Neural cell (in vitro differentiated cells): Measurements from ENCODE around the gene DACH1. TPM values are rescaled to one million over a fixed set of nuclear protein-coding genes. Genes with fewer than 3 reads are reported as not detected.

Source experiments
- H2AFZ ChIP-seq: fragments of 200-600, 300-800 bp; sonication (generic), shearing (Covaris generic); 2 replicates; pipeline ENCODE4 v1.6.0; 2014; ENCODE audit warnings: low read depth, mild to moderate bottlenecking, antibody characterized with exemption, low read length, moderate library complexity
- H3F3A ChIP-seq: fragments of 200-600 bp; shearing (Covaris generic); 2 replicates; pipeline ENCODE4 v1.6.1; 2016; ENCODE audit warnings: mild to moderate bottlenecking, moderate library complexity, mixed read lengths, antibody characterized with exemption, low read length; ENCODE audit not compliant: insufficient read depth, poor library complexity, severe bottlenecking
- H3K27ac ChIP-seq: fragments of 200-600, 300-800 bp; sonication (generic), shearing (Covaris generic); 2 replicates; pipeline ENCODE4 v1.5.1; 2014; ENCODE audit warnings: mild to moderate bottlenecking, low read length, moderate library complexity
- H3K27me3 ChIP-seq: fragments of 300-800, 200-600 bp; sonication (generic), shearing (Covaris generic); 2 replicates; pipeline ENCODE4 v1.6.0; 2014; ENCODE audit warnings: mild to moderate bottlenecking, low read depth, low read length, moderate library complexity; ENCODE audit not compliant: insufficient read depth
- H3K36me3 ChIP-seq: fragments of 300-800, 200-600 bp; sonication (generic), shearing (Covaris generic); 2 replicates; pipeline ENCODE4 v1.5.1; 2014; ENCODE audit warnings: mild to moderate bottlenecking, antibody characterized with exemption, low read length, moderate library complexity; ENCODE audit not compliant: insufficient read depth
- H3K4me2 ChIP-seq: fragments of 300-800, 200-600 bp; sonication (generic), shearing (Covaris generic); 2 replicates; pipeline ENCODE4 v1.6.0; 2014; ENCODE audit warnings: mild to moderate bottlenecking, low read length
- H3K4me3 ChIP-seq: fragments of 300-800, 200-600 bp; sonication (generic), shearing (Covaris generic); 2 replicates; pipeline ENCODE4 v1.5.1; 2014; ENCODE audit warnings: mild to moderate bottlenecking, low read length, moderate library complexity
- H3K79me2 ChIP-seq: fragments of 200-600 bp; shearing (Covaris generic); replicated peaks from 2 replicates; pipeline ENCODE4 v1.6.0; 2014; ENCODE audit warnings: mild to moderate bottlenecking, low read length, moderate library complexity; ENCODE audit not compliant: insufficient read depth
- H3K9ac ChIP-seq: fragments of 300-800, 200-600 bp; sonication (generic), shearing (Covaris generic); 2 replicates; pipeline ENCODE4 v1.6.1; 2016; ENCODE audit warnings: mild to moderate bottlenecking, low read length, mixed read lengths
- H3K9me2 ChIP-seq: fragments of 200-600 bp; shearing (Covaris generic); 2 replicates; pipeline ENCODE4 v1.6.1; 2016; ENCODE audit warnings: mild to moderate bottlenecking, low read length, mixed read lengths; ENCODE audit not compliant: insufficient read depth
- H3K9me3 ChIP-seq: fragments of 200-600, 300-800 bp; sonication (generic), shearing (Covaris generic); 2 replicates; pipeline ENCODE4 v1.6.1; 2016; ENCODE audit warnings: mild to moderate bottlenecking, mixed run types, low read length, moderate library complexity, mixed read lengths
- H4K20me1 ChIP-seq: fragments of 200-600 bp; shearing (Covaris generic); 2 replicates; pipeline ENCODE4 v1.6.1; 2016; ENCODE audit warnings: mild to moderate bottlenecking, mixed run types; ENCODE audit not compliant: insufficient read depth
- EP300 ChIP-seq: fragments of 450-650 bp; conservative IDR thresholded peaks from 2 replicates; pipeline ENCODE4 v1.6.1; 2014; ENCODE audit warnings: antibody characterized with exemption, mild to moderate bottlenecking, moderate library complexity; ENCODE audit not compliant: poor library complexity, severe bottlenecking
- EZH2 ChIP-seq: fragments of 200-600, 300-800 bp; shearing (Covaris generic), sonication (generic); IDR thresholded peaks from 2 replicates; pipeline ENCODE4 v1.6.1; 2014; ENCODE audit warnings: antibody characterized with exemption, low read length, borderline replicate concordance, mild to moderate bottlenecking; ENCODE audit not compliant: insufficient read depth, poor library complexity, severe bottlenecking
- MXI1 ChIP-seq: fragments of 450-650 bp; conservative IDR thresholded peaks from 2 replicates; pipeline ENCODE4 v1.6.1; 2014; ENCODE audit warnings: antibody characterized with exemption, mild to moderate bottlenecking; ENCODE audit not compliant: poor library complexity, severe bottlenecking
- POLR2AphosphoS5 ChIP-seq: IDR thresholded peaks from 2 replicates; pipeline ENCODE4 v1.6.1; 2012
- RAD21 ChIP-seq: fragments of 450-650 bp; conservative IDR thresholded peaks from 2 replicates; pipeline ENCODE4 v1.6.1; 2014; ENCODE audit warnings: antibody characterized with exemption, mild to moderate bottlenecking, moderate library complexity
- SMC3 ChIP-seq: fragments of 450-650 bp; conservative IDR thresholded peaks from 2 replicates; pipeline ENCODE4 v1.6.1; 2014; ENCODE audit warnings: antibody characterized with exemption, mild to moderate bottlenecking, moderate library complexity; ENCODE audit not compliant: poor library complexity
- TAF1 ChIP-seq: IDR thresholded peaks from 2 replicates; pipeline ENCODE4 v1.6.1; 2012; ENCODE audit warnings: low read depth
- polyA plus RNA-seq: library from polyadenylated mRNA; depleted of rRNA; stranded (reverse); fragments of >200 nt; gene quantifications from 2 replicates; pipeline ENCODE4 v1.2.3, GENCODE V29; 2014
- TF ChIP-seq, protein P1 (sequence below): IDR thresholded peaks from 2 replicates; pipeline ENCODE4 v1.6.1; 2012; ENCODE audit warnings: borderline replicate concordance
- TF ChIP-seq, protein P2 (sequence below): fragments of 450-650 bp; IDR thresholded peaks from 2 replicates; pipeline ENCODE4 v1.5.1; 2014; ENCODE audit warnings: antibody characterized with exemption, mild to moderate bottlenecking, moderate library complexity; ENCODE audit not compliant: poor library complexity, severe bottlenecking

The DACH1 gene
- polyA plus RNA-seq, 1 donor from 2014 or later, result 20.0 TPM

GRCh38 chr13:71394176-71394575, 472.8 kb downstream of the DACH1 start:
- H3K4me3 ChIP-seq, result no peak overlapping the region
- H3K36me3 ChIP-seq, result no peaks in the 10 kb centered on the region
- no peak overlapping the region for H3K9ac ChIP-seq
- no peak overlapping the region for H2AFZ ChIP-seq
- no peaks in the 10 kb centered on the region for H3K9me3 ChIP-seq
- TF ChIP-seq RAD21 (no peak), EP300 (no peak), SMC3 (no peak), MXI1 (no peak), EZH2 (no peak), TAF1 (no peak), POLR2AphosphoS5 (no peak)
- TF ChIP-seq, protein P1, sequence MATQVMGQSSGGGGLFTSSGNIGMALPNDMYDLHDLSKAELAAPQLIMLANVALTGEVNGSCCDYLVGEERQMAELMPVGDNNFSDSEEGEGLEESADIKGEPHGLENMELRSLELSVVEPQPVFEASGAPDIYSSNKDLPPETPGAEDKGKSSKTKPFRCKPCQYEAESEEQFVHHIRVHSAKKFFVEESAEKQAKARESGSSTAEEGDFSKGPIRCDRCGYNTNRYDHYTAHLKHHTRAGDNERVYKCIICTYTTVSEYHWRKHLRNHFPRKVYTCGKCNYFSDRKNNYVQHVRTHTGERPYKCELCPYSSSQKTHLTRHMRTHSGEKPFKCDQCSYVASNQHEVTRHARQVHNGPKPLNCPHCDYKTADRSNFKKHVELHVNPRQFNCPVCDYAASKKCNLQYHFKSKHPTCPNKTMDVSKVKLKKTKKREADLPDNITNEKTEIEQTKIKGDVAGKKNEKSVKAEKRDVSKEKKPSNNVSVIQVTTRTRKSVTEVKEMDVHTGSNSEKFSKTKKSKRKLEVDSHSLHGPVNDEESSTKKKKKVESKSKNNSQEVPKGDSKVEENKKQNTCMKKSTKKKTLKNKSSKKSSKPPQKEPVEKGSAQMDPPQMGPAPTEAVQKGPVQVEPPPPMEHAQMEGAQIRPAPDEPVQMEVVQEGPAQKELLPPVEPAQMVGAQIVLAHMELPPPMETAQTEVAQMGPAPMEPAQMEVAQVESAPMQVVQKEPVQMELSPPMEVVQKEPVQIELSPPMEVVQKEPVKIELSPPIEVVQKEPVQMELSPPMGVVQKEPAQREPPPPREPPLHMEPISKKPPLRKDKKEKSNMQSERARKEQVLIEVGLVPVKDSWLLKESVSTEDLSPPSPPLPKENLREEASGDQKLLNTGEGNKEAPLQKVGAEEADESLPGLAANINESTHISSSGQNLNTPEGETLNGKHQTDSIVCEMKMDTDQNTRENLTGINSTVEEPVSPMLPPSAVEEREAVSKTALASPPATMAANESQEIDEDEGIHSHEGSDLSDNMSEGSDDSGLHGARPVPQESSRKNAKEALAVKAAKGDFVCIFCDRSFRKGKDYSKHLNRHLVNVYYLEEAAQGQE, result no peak
- TF ChIP-seq, protein P2, sequence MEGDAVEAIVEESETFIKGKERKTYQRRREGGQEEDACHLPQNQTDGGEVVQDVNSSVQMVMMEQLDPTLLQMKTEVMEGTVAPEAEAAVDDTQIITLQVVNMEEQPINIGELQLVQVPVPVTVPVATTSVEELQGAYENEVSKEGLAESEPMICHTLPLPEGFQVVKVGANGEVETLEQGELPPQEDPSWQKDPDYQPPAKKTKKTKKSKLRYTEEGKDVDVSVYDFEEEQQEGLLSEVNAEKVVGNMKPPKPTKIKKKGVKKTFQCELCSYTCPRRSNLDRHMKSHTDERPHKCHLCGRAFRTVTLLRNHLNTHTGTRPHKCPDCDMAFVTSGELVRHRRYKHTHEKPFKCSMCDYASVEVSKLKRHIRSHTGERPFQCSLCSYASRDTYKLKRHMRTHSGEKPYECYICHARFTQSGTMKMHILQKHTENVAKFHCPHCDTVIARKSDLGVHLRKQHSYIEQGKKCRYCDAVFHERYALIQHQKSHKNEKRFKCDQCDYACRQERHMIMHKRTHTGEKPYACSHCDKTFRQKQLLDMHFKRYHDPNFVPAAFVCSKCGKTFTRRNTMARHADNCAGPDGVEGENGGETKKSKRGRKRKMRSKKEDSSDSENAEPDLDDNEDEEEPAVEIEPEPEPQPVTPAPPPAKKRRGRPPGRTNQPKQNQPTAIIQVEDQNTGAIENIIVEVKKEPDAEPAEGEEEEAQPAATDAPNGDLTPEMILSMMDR, result no peak
- no peaks in the 10 kb centered on the region for H4K20me1 ChIP-seq
- H3K9me2 ChIP-seq, result no peaks in the 10 kb centered on the region
- no peak overlapping the region for H3K27ac ChIP-seq
- H3K79me2 ChIP-seq, result no peaks in the 10 kb centered on the region
- no peaks in the 10 kb centered on the region for H3K27me3 ChIP-seq
- H3K4me2 ChIP-seq, result no peak overlapping the region
- no peaks in the 10 kb centered on the region for H3F3A ChIP-seq
